Anterior cingulate cortex (tissue), 58 donors: Measurements from ENCODE around the gene ELOF1.
"Not testable (repeated sequence)": the region's sequence is repeated elsewhere in the genome, so short reads cannot be mapped to it uniquely, and the experiment has no call there.

Experiments used
- DNase-seq, 58 donors: peaks; one replicate each; lab custom pipeline; 2025; lab: John Stamatoyannopoulos, UW

Gene ELOF1

GRCh38 chr19:11558881-11559828 lies at the start of gene ELOF1:
ELOF1 (minus strand) TSS chr19:11559230; CDS start chr19:11554347, 4,883 bp downstream.
- peak; percentile 85 to 99 (median 96) for DNase-seq

GRCh38 chr19:11606484-11606883 lies 47.5 kb upstream of the ELOF1 start:
- DNase-seq, result no peak

GRCh38 chr19:11599704-11600103 lies 40.7 kb upstream of the ELOF1 start:
- DNase-seq, result not testable (repeated sequence)

GRCh38 chr19:11598746-11599145 lies 39.7 kb upstream of the ELOF1 start:
- DNase-seq, result no peak

- DNase-seq, result no peak
These were observed 39.1 kb upstream of the ELOF1 start for GRCh38 chr19:11598103-11598483.

- peak; percentile 42 to 99 (median 95) for DNase-seq
These were observed 38.4 kb upstream of the ELOF1 start, which contains the start of gene ZNF627 for GRCh38 chr19:11597202-11598102. ZNF627 (plus strand) TSS chr19:11597483; CDS start chr19:11597628, 145 bp downstream.

- no peak for DNase-seq
These were observed 37.1 kb upstream of the ELOF1 start for GRCh38 chr19:11596156-11596555.

GRCh38 chr19:11594084-11594483 lies 35.1 kb upstream of the ELOF1 start:
- no peak for DNase-seq

- DNase-seq, result no peak
These were observed 29.1 kb upstream of the ELOF1 start for GRCh38 chr19:11587975-11588631.

- peak in 56 of 58 donors; percentile 5 to 83 (median 44) for DNase-seq
These were observed 28.4 kb upstream of the ELOF1 start for GRCh38 chr19:11587302-11587974.

GRCh38 chr19:11586331-11586730 lies 27.3 kb upstream of the ELOF1 start:
- DNase-seq, result no peak

- no peak for DNase-seq
These were observed 22.7 kb upstream of the ELOF1 start for GRCh38 chr19:11581740-11582139.

GRCh38 chr19:11580116-11580515 lies 21.1 kb upstream of the ELOF1 start:
- DNase-seq, result no peak

- peak in 2 of 58 donors; percentile 5 to 10 for DNase-seq
These were observed 19.5 kb upstream of the ELOF1 start for GRCh38 chr19:11578258-11579142.

GRCh38 chr19:11577451-11578257 lies 18.6 kb upstream of the ELOF1 start, which contains the start of gene ACP5:
ACP5 (minus strand) TSS chr19:11577645; CDS start chr19:11577317, 328 bp downstream.
- DNase-seq, result no peak

- DNase-seq, result no peak
These were observed 17.2 kb upstream of the ELOF1 start for GRCh38 chr19:11576227-11576626.

GRCh38 chr19:11574689-11575088 lies 15.7 kb upstream of the ELOF1 start:
- DNase-seq, result no peak

GRCh38 chr19:11573763-11574162 lies 14.7 kb upstream of the ELOF1 start:
- DNase-seq, result not testable (repeated sequence)
